Prostate gland (tissue), 2 donors: ENCODE measurements around the gene ZMYND8. TPM values are rescaled to one million over a fixed set of nuclear protein-coding genes. Genes with fewer than 3 reads are reported as not detected.

Source experiments
- DNase-seq: peaks from one replicate; pipeline ENCODE4 v3.0.0-alpha.2; 2019; ENCODE audit warnings: low spot score
- H3K27ac ChIP-seq, 2 donors: fragments of 200-600 bp; sonication (generic); 2 replicates each; pipeline ENCODE4 v1.5.1; 2017 to 2019
- H3K27me3 ChIP-seq: fragments of 200-600 bp; sonication (generic); replicated peaks from 2 replicates; pipeline ENCODE4 v1.5.1; 2019; ENCODE audit not compliant: insufficient read depth
- H3K36me3 ChIP-seq, 2 donors: fragments of 200-600 bp; sonication (generic); 1 replicate in 1 of 2; 2 replicates in 1 of 2; pipeline versions ENCODE4 v1.5.1 to v1.8.1; 2017 to 2019
- H3K4me1 ChIP-seq: fragments of 200-600 bp; sonication (generic); replicated peaks from 2 replicates; pipeline ENCODE4 v1.5.1; 2019
- H3K4me3 ChIP-seq, 2 donors: fragments of 200-600 bp; sonication (generic); 2 replicates each; pipeline ENCODE4 v1.5.1; 2017 to 2019
- H3K9me3 ChIP-seq: fragments of 200-600 bp; sonication (generic); 2 replicates; pipeline ENCODE4 v1.5.1; 2017
- POLR2A ChIP-seq: fragments of 450-650 bp; IDR thresholded peaks from one replicate; pipeline ENCODE4 v1.6.1; 2016; ENCODE audit warnings: antibody characterized with exemption, mild to moderate bottlenecking
- POLR2AphosphoS5 ChIP-seq: sonication (generic); formaldehyde crosslinking; IDR thresholded peaks from one replicate; pipeline ENCODE4 v1.6.1; 2017; ENCODE audit warnings: antibody characterized with exemption
- WGBS: methylation state at CpG from one replicate; pipeline ENCODE4 v1.1.5; 2018; 5-methylcytosine and 5-hydroxymethylcytosine counted together
- intact Hi-C: fragments of 100-400 bp; cut with DNase I; formaldehyde crosslinking; loops from one replicate; pipeline ENCODE4 v1.14.2; 2022
- total RNA-seq, 2 donors: library from RNA; depleted of rRNA; stranded (reverse); fragments of >200 nt; gene quantifications; one replicate each; pipeline ENCODE4 v1.1.0, GENCODE V29; 2016
- TF ChIP-seq, protein P1 (sequence below), 4 experiments: fragments of 200-600 bp in 2 of 4; fragments of 450-650 bp in 2 of 4; sonication (generic) in 2 of 4; IDR thresholded peaks; 1 replicate in 3 of 4; 2 replicates in 1 of 4; pipeline ENCODE4 v1.5.1; 2016 to 2019; ENCODE audit warnings: antibody characterized with exemption in 4 of 4, mild to moderate bottlenecking in 2 of 4, moderate library complexity in 2 of 4

The ZMYND8 gene
- total RNA-seq, 2 donors from 2014 or later, result 19.9 to 70.9 TPM

DNA sequence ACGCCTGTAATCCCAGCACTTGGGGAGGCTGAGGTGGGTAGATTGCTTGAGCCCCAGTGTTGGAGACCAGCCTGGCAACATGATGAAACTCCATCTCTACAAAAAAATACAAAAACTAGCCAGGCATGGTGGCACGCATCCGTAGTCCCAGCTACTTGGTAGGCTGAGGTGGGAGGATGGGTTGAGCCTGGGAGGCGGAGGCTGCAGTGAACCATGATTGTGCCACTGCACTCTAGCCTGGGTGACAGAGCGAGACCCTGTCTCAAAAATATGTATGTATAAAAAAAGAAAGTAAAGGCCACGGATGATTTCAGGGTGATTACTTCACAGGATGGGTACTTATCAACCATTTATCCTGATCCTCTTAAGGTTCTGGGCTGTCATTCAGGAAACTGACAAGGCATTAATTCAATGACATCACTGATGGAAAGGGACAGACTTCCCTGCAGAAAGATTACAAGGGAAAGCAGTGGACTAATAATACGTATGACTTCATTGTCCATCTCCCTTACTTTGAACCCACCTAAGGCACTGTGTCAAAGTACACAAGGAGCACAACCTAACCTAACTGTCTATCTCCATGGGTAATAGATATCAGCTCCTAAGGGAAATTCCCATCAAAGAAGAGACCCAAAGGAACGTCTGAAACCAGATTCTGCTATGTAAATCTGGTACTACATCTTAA is 61.2 kb downstream of the ZMYND8 start:
- TF ChIP-seq POLR2A (no peak), POLR2AphosphoS5 (no peak)
- TF ChIP-seq, protein P1, sequence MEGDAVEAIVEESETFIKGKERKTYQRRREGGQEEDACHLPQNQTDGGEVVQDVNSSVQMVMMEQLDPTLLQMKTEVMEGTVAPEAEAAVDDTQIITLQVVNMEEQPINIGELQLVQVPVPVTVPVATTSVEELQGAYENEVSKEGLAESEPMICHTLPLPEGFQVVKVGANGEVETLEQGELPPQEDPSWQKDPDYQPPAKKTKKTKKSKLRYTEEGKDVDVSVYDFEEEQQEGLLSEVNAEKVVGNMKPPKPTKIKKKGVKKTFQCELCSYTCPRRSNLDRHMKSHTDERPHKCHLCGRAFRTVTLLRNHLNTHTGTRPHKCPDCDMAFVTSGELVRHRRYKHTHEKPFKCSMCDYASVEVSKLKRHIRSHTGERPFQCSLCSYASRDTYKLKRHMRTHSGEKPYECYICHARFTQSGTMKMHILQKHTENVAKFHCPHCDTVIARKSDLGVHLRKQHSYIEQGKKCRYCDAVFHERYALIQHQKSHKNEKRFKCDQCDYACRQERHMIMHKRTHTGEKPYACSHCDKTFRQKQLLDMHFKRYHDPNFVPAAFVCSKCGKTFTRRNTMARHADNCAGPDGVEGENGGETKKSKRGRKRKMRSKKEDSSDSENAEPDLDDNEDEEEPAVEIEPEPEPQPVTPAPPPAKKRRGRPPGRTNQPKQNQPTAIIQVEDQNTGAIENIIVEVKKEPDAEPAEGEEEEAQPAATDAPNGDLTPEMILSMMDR (IDR thresholded peaks at IDR 0.05), result no peak
- 87% methylated on average over 8 of the region's 8 CpGs for WGBS
- no peaks in the 10 kb centered on the region for H3K27me3 ChIP-seq
- no peaks in the 10 kb centered on the region for H3K36me3 ChIP-seq
- no peak overlapping the region for H3K27ac ChIP-seq
- no peaks in the 10 kb centered on the region for H3K9me3 ChIP-seq
- no peak overlapping the region for H3K4me3 ChIP-seq
- DNase-seq, result no peak
- no peaks in the 10 kb centered on the region for H3K4me1 ChIP-seq
- intact Hi-C loops, result no loop called here

DNA sequence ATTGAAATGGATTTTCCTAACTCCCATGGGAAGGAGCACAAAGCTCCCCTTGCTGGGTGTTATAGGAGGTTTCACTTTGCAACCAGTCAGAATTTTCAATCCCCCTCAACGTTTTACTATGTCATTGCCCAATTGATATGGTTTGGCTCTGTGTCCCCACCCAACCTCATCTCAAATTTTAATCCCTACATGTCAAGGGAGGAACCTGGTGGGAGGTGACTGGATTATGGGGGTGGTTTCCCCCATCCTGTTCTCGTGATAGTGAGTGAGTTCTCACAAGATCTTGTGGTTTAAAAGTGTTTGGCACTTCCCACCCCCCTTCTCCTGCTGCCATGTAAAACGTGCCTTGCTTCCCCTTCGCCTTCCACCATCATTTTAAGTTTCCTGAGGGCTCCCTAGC is 62.9 kb downstream of the ZMYND8 start:
- intact Hi-C loops, result no loop called here
- Histone ChIP-seq H3K9me3 (no peaks in the 10 kb centered on the region), H3K4me3 (no peak overlapping the region), H3K36me3 (no peaks in the 10 kb centered on the region), H3K4me1 (no peaks in the 10 kb centered on the region), H3K27ac (no peak overlapping the region), H3K27me3 (no peaks in the 10 kb centered on the region)
- DNase-seq, result no peak
- TF ChIP-seq POLR2A (no peak), POLR2AphosphoS5 (no peak)
- WGBS, result 81% methylated on average over 4 of the region's 4 CpGs

DNA sequence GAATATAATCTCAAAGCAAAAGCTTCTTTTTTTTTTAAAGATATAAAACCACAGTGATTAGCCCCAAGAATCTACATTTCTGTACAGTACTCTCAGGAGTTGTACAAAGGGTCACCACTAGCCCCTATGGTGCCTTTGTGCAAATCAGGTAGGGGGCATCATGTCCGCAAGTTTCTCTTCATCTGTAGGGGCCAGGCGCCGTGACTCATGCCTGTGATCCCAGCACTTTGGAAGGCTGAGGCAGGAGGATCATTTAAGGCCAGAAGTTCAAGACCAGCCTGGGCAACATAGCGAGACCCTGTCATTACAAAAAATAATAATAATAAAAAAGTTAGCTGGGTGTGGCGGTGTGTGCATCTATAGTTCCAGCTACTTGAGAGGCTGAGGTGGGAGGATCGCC is 63.9 kb downstream of the ZMYND8 start:
- TF ChIP-seq, protein P1 (IDR thresholded peaks at IDR 0.05), result no peak
- no peak for TF ChIP-seq POLR2A
- no peak for TF ChIP-seq POLR2AphosphoS5
- Histone ChIP-seq H3K27ac (no peak overlapping the region), H3K4me3 (no peak overlapping the region), H3K4me1 (no peaks in the 10 kb centered on the region), H3K36me3 (no peaks in the 10 kb centered on the region), H3K27me3 (no peaks in the 10 kb centered on the region), H3K9me3 (no peaks in the 10 kb centered on the region)
- intact Hi-C loops, result no loop called here
- WGBS, result 95% methylated on average over 6 of the region's 6 CpGs
- no peak for DNase-seq

DNA sequence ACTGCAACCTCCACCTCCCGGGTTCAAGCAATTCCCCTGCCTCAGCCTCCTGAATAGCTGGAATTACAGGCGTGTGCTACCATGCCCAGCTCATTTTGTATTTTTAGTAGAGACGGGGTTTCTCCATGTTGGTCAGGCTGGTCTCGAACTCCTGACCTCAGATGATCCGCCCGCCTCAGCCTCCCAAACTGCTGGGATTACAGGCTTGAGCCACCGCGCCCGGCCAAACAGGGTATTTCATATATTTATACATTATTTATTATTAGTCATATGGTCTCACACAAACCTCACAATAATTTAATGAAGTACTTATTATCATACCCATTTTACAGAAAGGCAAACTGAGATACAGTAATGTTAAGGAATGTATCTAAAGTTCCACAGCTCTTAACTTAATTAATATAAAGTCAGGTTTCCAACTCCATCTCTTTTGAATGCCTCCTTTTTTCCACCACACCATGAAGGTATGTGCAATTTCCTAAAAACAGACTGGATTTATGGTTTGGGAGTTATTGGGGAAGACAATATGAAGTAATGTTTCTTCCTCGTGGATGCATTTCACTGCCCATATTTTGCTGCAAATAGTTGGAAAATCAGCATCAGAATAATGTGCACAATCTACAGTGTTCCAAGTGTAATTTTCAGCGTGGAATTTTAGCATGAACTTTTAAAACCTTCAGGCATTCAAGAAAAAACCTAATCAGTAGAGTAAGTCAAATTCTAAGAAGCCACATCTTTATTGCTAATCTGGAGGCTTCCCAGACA is 65.7 kb downstream of the ZMYND8 start:
- Histone ChIP-seq H3K4me1 (no peaks in the 10 kb centered on the region), H3K36me3 (no peaks in the 10 kb centered on the region), H3K27ac (no peak overlapping the region), H3K9me3 (no peaks in the 10 kb centered on the region), H3K27me3 (no peaks in the 10 kb centered on the region), H3K4me3 (no peak overlapping the region)
- no peak for DNase-seq
- intact Hi-C loops, result no loop called here
- 95% methylated on average over 11 of the region's 11 CpGs for WGBS
- TF ChIP-seq, protein P1 (IDR thresholded peaks at IDR 0.05), result no peak
- no peak for TF ChIP-seq POLR2A
- TF ChIP-seq POLR2AphosphoS5, result no peak

DNA sequence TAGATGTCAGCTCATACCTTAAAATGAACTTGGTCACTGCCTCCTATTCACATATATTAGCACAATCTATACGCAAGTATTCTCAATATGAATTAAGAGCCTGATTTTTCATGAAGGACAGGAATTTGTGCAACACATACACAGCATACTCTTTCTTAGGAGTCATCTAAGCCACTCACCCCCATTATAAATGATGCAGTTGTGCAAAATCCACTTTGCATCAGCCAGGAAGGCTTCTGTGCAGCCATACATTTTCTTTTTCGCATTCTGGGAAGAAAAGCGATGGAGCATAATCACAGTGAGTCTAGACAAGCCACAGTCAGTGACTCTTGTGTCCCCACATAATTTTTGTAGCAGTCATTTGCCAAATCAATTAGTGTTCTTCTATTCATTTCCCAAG is 66.5 kb downstream of the ZMYND8 start:
- Histone ChIP-seq H3K27me3 (no peaks in the 10 kb centered on the region), H3K4me1 (no peaks in the 10 kb centered on the region), H3K36me3 (no peaks in the 10 kb centered on the region), H3K27ac (no peak overlapping the region), H3K4me3 (no peak overlapping the region), H3K9me3 (no peaks in the 10 kb centered on the region)
- TF ChIP-seq POLR2AphosphoS5 (no peak), POLR2A (no peak)
- TF ChIP-seq, protein P1 (IDR thresholded peaks at IDR 0.05), result no peak
- no peak for DNase-seq
- WGBS, result 88% methylated on average over 3 of the region's 3 CpGs
- intact Hi-C loops, result no loop called here
